Middle frontal gyrus (tissue), 1 donor: ENCODE measurements around the gene ST6GALNAC5.
"Not testable (repeated sequence)": the region's sequence is repeated elsewhere in the genome, so short reads cannot be mapped to it uniquely, and the experiment has no call there.

Source experiments
- DNase-seq: peaks from one replicate; pipeline ENCODE4 v3.0.0-alpha.2; 2015; ENCODE audit warnings: low spot score; ENCODE audit errors: extremely low spot score

The ST6GALNAC5 gene

GRCh38 chr1:76866566-76866965, 714 bp upstream of the ST6GALNAC5 start:
- no peak for DNase-seq

GRCh38 chr1:76868154-76868882, 1.0 kb downstream of the ST6GALNAC5 start:
- DNase-seq, result peak; percentile 34

- DNase-seq, result no peak
These were observed 1.6 kb downstream of the ST6GALNAC5 start for GRCh38 chr1:76868916-76869315.

GRCh38 chr1:76870037-76870436, 2.8 kb downstream of the ST6GALNAC5 start:
- no peak for DNase-seq

GRCh38 chr1:76871355-76871974, 4.2 kb downstream of the ST6GALNAC5 start:
- DNase-seq, result no peak

- no peak for DNase-seq
These were observed 5.7 kb downstream of the ST6GALNAC5 start for GRCh38 chr1:76872944-76873343.

GRCh38 chr1:76876655-76877395, 9.5 kb downstream of the ST6GALNAC5 start:
- no peak for DNase-seq

GRCh38 chr1:76879014-76879413, 11.7 kb downstream of the ST6GALNAC5 start:
- not testable (repeated sequence) for DNase-seq

GRCh38 chr1:76881762-76882161, 14.5 kb downstream of the ST6GALNAC5 start:
- no peak for DNase-seq

- DNase-seq, result no peak
These were observed 24.8 kb downstream of the ST6GALNAC5 start for GRCh38 chr1:76891931-76892622.

- no peak for DNase-seq
These were observed 25.4 kb downstream of the ST6GALNAC5 start for GRCh38 chr1:76892675-76893074.

- DNase-seq, result no peak
These were observed 34.0 kb downstream of the ST6GALNAC5 start for GRCh38 chr1:76901158-76901767.

GRCh38 chr1:76905876-76906595, 38.8 kb downstream of the ST6GALNAC5 start:
- DNase-seq, result no peak

GRCh38 chr1:76909311-76909710, 42.0 kb downstream of the ST6GALNAC5 start:
- no peak for DNase-seq

- no peak for DNase-seq
These were observed 51.8 kb downstream of the ST6GALNAC5 start for GRCh38 chr1:76919085-76919484.

GRCh38 chr1:76921590-76921989, 54.3 kb downstream of the ST6GALNAC5 start:
- DNase-seq, result no peak

- no peak for DNase-seq
These were observed 58.5 kb downstream of the ST6GALNAC5 start for GRCh38 chr1:76925825-76926224.

GRCh38 chr1:76928522-76928921, 61.2 kb downstream of the ST6GALNAC5 start:
- no peak for DNase-seq

GRCh38 chr1:76929136-76929535, 61.9 kb downstream of the ST6GALNAC5 start:
- DNase-seq, result no peak
